ENCODE measurements around the gene ANKRD44. TPM values are rescaled to one million over a fixed set of nuclear protein-coding genes. Genes with fewer than 3 reads are reported as not detected.
A peak's percentile ranks its signal among the peaks of the same experiment; 100 is the strongest.

The ANKRD44 gene
- total RNA-seq, 2 donors from 2014 or later = 7.0 to 10.1 TPM

DNA sequence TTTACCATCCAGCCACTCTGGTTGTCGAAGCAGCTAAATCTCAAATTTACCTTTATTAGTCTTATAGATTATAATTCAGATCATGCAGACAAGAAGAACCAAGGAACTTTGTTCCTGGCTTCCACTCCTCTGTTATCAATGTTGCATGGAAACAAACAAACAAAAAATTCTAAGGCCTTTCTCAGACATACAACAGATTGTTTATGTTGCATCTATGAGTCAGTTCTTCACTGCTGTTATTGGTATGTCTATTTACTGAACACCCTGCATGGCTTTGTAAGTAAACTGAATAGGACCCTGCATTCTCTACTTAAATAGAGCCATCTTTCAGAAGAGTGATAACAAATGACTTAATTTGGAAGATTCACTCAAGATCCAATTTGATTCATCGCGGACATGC is 1.6 kb upstream of the ANKRD44 start:
- DNase-seq (ENCODE audit: low spot score) = no peak
- TF ChIP-seq, protein P1, sequence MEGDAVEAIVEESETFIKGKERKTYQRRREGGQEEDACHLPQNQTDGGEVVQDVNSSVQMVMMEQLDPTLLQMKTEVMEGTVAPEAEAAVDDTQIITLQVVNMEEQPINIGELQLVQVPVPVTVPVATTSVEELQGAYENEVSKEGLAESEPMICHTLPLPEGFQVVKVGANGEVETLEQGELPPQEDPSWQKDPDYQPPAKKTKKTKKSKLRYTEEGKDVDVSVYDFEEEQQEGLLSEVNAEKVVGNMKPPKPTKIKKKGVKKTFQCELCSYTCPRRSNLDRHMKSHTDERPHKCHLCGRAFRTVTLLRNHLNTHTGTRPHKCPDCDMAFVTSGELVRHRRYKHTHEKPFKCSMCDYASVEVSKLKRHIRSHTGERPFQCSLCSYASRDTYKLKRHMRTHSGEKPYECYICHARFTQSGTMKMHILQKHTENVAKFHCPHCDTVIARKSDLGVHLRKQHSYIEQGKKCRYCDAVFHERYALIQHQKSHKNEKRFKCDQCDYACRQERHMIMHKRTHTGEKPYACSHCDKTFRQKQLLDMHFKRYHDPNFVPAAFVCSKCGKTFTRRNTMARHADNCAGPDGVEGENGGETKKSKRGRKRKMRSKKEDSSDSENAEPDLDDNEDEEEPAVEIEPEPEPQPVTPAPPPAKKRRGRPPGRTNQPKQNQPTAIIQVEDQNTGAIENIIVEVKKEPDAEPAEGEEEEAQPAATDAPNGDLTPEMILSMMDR (IDR thresholded peaks at IDR 0.05) = no peak
- H3K4me1 ChIP-seq = peaks cover 0 to 21% of the 10 kb centered on the region in 2 donors
- no peak overlapping the region for H3K4me3 ChIP-seq
- no peaks in the 10 kb centered on the region for H3K27me3 ChIP-seq
- no peak overlapping the region for H3K27ac ChIP-seq
- H3K36me3 ChIP-seq = no peaks in the 10 kb centered on the region
- no peaks in the 10 kb centered on the region for H3K9me3 ChIP-seq

- no peaks in the 10 kb centered on the region for H3K27me3 ChIP-seq
These were observed 947 bp upstream of the ANKRD44 start for GRCh38 chr2:197311421-197312033.

GRCh38 chr2:197310987-197311420 is 424 bp upstream of the ANKRD44 start:
- H3K27ac ChIP-seq = peak overlapping the region; percentile 58 to 78
- H3K4me3 ChIP-seq = peak overlapping the region; percentile 64 to 72
- no peaks in the 10 kb centered on the region for H3K9me3 ChIP-seq
- H3K4me1 ChIP-seq = peaks cover 0 to 32% of the 10 kb centered on the region in 2 donors
- no peaks in the 10 kb centered on the region for H3K36me3 ChIP-seq
- TF ChIP-seq, protein P1 (IDR thresholded peaks at IDR 0.05) = peak in 1 of 2 donors; percentile 36
- no peak for DNase-seq (ENCODE audit: low spot score)
- H3K27me3 ChIP-seq = no peaks in the 10 kb centered on the region

More at GRCh38 chr2:197311421-197312033, 947 bp upstream of the ANKRD44 start:
- Histone ChIP-seq H3K4me1 (peaks cover 0 to 27% of the 10 kb centered on the region in 2 donors), H3K36me3 (no peaks in the 10 kb centered on the region), H3K4me3 (peak overlapping the region in 1 of 2 donors; percentile 64), H3K9me3 (no peaks in the 10 kb centered on the region), H3K27ac (peak overlapping the region; percentile 58 to 78)
- TF ChIP-seq, protein P1 (IDR thresholded peaks at IDR 0.05) = no peak
- DNase-seq (ENCODE audit: low spot score) = no peak

DNA sequence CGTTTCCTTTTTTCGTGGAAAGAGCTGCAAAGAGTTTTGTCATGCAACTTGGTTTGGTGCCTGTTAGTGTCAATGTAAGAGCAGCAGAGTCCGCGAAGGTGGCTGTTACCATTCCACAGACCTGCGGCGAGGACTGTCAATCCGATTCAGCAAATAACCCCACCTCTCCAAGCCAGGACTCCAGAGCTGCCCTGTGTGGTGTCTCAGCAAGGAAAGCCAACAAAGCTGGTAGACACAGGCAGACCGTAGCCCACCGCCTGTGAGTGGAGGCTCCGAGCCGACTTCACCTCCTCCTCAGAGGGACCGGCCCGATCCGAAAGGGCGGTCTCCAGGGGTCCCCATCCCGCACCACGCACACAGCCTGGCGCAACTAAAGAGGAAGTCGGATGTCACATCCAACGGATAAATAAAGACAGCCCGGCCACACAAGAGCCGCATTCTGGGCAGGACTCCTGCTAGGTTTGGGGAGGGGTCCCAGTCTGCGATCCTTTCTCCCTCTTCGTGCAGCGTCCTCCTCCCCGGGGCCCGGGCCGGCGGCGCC is 819 bp downstream of the ANKRD44 start:
- no peaks in the 10 kb centered on the region for H3K9me3 ChIP-seq
- peaks cover 0 to 35% of the 10 kb centered on the region in 2 donors for H3K4me1 ChIP-seq
- peak overlapping the region; percentile 78 to 82 for H3K27ac ChIP-seq
- peak overlapping the region; percentile 64 to 72 for H3K4me3 ChIP-seq
- TF ChIP-seq, protein P1 (IDR thresholded peaks at IDR 0.05) = no peak
- no peaks in the 10 kb centered on the region for H3K36me3 ChIP-seq
- H3K27me3 ChIP-seq = no peaks in the 10 kb centered on the region
- no peak for DNase-seq (ENCODE audit: low spot score)

- Histone ChIP-seq H3K27me3 (no peaks in the 10 kb centered on the region), H3K9me3 (no peaks in the 10 kb centered on the region), H3K4me3 (peak overlapping the region; percentile 64 to 72), H3K36me3 (no peaks in the 10 kb centered on the region), H3K27ac (peak overlapping the region; percentile 78 to 82), H3K4me1 (peaks cover 0 to 35% of the 10 kb centered on the region in 2 donors)
- TF ChIP-seq, protein P1 (IDR thresholded peaks at IDR 0.05) = no peak
- DNase-seq (ENCODE audit: low spot score) = no peak
These were observed 1.4 kb downstream of the ANKRD44 start for GRCh38 chr2:197308996-197309690.

Measured in right atrium auricular region (tissue), 2 donors.